KMS-11 (cell line): ENCODE data around the gene DYNLL2.
"Not testable (repeated sequence)": the region's sequence is repeated elsewhere in the genome, so short reads cannot be mapped to it uniquely, and the experiment has no call there.

ENCODE experiments used
- H2AFZ ChIP-seq: fragments of 200-600 bp; sonication (generic); 2 replicates; pipeline ENCODE4 v1.6.1; 2016; ENCODE audit warnings: antibody characterized with exemption, mixed run types, low read depth
- H3K27ac ChIP-seq: fragments of 200-600 bp; sonication (generic); 2 replicates; pipeline ENCODE4 v1.6.1; 2016; ENCODE audit warnings: mild to moderate bottlenecking, mixed run types
- H3K27me3 ChIP-seq: fragments of 200-600 bp; sonication (generic); 2 replicates; pipeline ENCODE4 v1.6.1; 2017; ENCODE audit warnings: mild to moderate bottlenecking, low read depth, mixed run types, moderate library complexity; ENCODE audit not compliant: insufficient read depth
- H3K36me3 ChIP-seq: fragments of 200-600 bp; sonication (generic); 2 replicates; pipeline ENCODE4 v1.6.1; 2017; ENCODE audit warnings: mild to moderate bottlenecking, mixed run types; ENCODE audit not compliant: insufficient read depth
- H3K4me1 ChIP-seq: fragments of 200-600 bp; sonication (generic); 2 replicates; pipeline ENCODE4 v1.6.1; 2016; ENCODE audit warnings: mild to moderate bottlenecking, low read depth, mixed run types; ENCODE audit not compliant: poor library complexity, severe bottlenecking
- H3K4me2 ChIP-seq: fragments of 200-600 bp; sonication (generic); 2 replicates; pipeline ENCODE4 v1.7.0; 2016; ENCODE audit warnings: mild to moderate bottlenecking, mixed run types
- H3K4me3 ChIP-seq: fragments of 200-600 bp; sonication (generic); IDR thresholded peaks from 2 replicates; pipeline ENCODE4 v1.6.1; 2017; ENCODE audit warnings: low read depth, low read length, mixed read lengths; ENCODE audit not compliant: insufficient read depth
- H3K79me2 ChIP-seq: fragments of 200-600 bp; sonication (generic); 2 replicates; pipeline ENCODE4 v1.6.1; 2016; ENCODE audit warnings: low read depth, mixed run types; ENCODE audit not compliant: insufficient read depth
- H3K9ac ChIP-seq: fragments of 200-600 bp; sonication (generic); 2 replicates; pipeline ENCODE4 v1.6.1; 2016; ENCODE audit warnings: mild to moderate bottlenecking, mixed run types
- H4K20me1 ChIP-seq: fragments of 200-600 bp; sonication (generic); 2 replicates; pipeline ENCODE4 v1.6.1; 2016; ENCODE audit warnings: mild to moderate bottlenecking, mixed run types; ENCODE audit not compliant: insufficient read depth
- TF ChIP-seq, protein P1 (sequence below): fragments of 200-600 bp; sonication (generic); conservative IDR thresholded peaks from 2 replicates; pipeline ENCODE4 v1.6.1; 2017; ENCODE audit warnings: low read depth, mild to moderate bottlenecking, antibody characterized with exemption, low read length, moderate library complexity, mixed read lengths

DYNLL2 gene

DNA sequence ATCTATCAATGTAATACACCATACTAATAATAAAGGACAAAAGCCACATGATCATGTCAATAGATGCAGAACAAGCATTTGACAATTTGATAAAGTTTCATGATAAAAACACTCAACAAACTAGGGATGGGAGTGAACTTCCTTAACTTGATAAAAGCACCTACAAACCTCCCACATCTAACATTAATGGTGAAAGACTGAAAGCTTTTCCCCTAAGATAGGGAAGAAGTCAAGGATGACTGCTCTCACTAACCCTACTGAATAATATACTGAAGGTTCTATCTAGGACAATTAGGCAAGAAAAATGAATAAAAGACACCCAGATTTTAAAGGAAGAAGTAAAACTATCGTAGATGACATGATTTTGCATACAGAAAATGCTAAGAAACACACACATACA, 10.4 kb upstream of the DYNLL2 start:
- no peaks in the 10 kb centered on the region for H3K4me1 ChIP-seq
- H3K36me3 ChIP-seq: no peaks in the 10 kb centered on the region
- TF ChIP-seq, protein P1, sequence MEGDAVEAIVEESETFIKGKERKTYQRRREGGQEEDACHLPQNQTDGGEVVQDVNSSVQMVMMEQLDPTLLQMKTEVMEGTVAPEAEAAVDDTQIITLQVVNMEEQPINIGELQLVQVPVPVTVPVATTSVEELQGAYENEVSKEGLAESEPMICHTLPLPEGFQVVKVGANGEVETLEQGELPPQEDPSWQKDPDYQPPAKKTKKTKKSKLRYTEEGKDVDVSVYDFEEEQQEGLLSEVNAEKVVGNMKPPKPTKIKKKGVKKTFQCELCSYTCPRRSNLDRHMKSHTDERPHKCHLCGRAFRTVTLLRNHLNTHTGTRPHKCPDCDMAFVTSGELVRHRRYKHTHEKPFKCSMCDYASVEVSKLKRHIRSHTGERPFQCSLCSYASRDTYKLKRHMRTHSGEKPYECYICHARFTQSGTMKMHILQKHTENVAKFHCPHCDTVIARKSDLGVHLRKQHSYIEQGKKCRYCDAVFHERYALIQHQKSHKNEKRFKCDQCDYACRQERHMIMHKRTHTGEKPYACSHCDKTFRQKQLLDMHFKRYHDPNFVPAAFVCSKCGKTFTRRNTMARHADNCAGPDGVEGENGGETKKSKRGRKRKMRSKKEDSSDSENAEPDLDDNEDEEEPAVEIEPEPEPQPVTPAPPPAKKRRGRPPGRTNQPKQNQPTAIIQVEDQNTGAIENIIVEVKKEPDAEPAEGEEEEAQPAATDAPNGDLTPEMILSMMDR: no peak
- H4K20me1 ChIP-seq: no peaks in the 10 kb centered on the region
- no peak overlapping the region for H3K9ac ChIP-seq
- no peaks in the 10 kb centered on the region for H3K79me2 ChIP-seq
- H3K4me2 ChIP-seq: no peak overlapping the region
- H3K4me3 ChIP-seq: no peak overlapping the region
- no peak overlapping the region for H2AFZ ChIP-seq
- no peak overlapping the region for H3K27ac ChIP-seq
- no peaks in the 10 kb centered on the region; the same call in 1 of the 2 replicates for H3K27me3 ChIP-seq

- not testable (repeated sequence) for H2AFZ ChIP-seq, H3K36me3 ChIP-seq, H3K4me1 ChIP-seq
Measured at GRCh38 chr17:58073266-58073665, 10.0 kb upstream of the DYNLL2 start.

DNA sequence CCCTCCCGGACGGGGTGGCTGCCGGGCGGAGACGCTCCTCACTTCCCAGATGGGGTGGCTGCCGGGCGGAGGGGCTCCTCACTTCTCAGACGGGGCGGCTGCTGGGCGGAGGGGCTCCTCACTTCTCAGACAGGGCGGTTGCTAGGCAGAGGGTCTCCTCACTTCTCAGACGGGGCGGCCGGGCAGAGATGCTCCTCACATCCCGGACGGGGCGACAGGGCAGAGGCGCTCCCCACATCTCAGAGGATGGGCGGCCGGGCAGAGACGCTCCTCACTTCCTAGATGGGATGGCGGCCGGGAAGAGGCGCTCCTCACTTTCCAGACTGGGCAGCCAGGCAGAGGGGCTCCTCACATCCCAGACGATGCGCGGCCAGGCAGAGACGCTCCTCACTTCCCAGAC, 8.8 kb upstream of the DYNLL2 start:
- not testable (repeated sequence) for H2AFZ ChIP-seq, H4K20me1 ChIP-seq, H3K79me2 ChIP-seq, H3K36me3 ChIP-seq, H3K9ac ChIP-seq, H3K4me1 ChIP-seq, H3K27me3 ChIP-seq, H3K27ac ChIP-seq, H3K4me3 ChIP-seq, H3K4me2 ChIP-seq

More at GRCh38 chr17:58073266-58073665, 10.0 kb upstream of the DYNLL2 start:
- not testable (repeated sequence) for H3K79me2 ChIP-seq, H3K27me3 ChIP-seq, H3K9ac ChIP-seq, H3K27ac ChIP-seq, H3K4me2 ChIP-seq, H4K20me1 ChIP-seq, H3K4me3 ChIP-seq

DNA sequence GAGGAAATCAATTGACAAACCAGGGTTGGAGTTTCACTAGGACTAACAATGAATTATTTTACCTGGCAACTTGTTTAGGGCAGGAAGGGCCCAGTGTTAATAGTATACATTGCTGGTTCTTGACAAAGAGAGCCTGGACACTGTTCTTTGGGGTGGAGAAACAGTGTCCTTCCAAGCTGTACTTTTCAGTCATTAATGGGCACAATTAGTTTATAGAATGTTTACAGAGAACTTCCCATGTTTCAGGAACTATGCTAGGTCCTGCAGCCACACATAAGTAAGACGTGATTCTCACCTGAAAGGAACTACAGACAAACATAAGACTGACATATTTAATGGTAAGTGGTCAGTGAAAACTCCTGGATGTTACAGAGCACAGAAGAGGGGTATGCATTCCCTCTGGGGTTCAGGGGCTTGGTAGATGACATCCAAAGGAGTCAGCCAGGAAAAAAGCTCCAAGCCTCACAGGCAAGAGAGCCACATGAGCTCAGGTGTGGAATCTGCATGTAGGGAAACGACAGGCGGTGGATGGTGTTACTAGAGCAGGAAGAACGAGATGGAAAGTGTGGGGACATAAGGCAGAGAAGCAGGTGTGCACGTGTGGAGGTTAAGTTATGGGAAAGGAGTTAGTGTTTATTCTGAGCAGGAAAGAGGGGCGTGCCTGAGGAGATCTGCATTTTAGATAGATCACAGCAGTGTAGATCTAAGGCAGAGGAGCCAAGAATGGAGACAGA, 3.8 kb upstream of the DYNLL2 start:
- Histone ChIP-seq H2AFZ (no peak overlapping the region), H3K4me3 (no peak overlapping the region), H4K20me1 (peaks cover 4% of the 10 kb centered on the region; the same call in 1 of the 2 replicates), H3K4me2 (no peak overlapping the region), H3K4me1 (peaks cover 8% of the 10 kb centered on the region), H3K9ac (no peak overlapping the region), H3K79me2 (peaks cover 8% of the 10 kb centered on the region), H3K27ac (no peak overlapping the region), H3K36me3 (no peaks in the 10 kb centered on the region), H3K27me3 (no peaks in the 10 kb centered on the region; the same call in 1 of the 2 replicates)
- TF ChIP-seq, protein P1: no peak

DNA sequence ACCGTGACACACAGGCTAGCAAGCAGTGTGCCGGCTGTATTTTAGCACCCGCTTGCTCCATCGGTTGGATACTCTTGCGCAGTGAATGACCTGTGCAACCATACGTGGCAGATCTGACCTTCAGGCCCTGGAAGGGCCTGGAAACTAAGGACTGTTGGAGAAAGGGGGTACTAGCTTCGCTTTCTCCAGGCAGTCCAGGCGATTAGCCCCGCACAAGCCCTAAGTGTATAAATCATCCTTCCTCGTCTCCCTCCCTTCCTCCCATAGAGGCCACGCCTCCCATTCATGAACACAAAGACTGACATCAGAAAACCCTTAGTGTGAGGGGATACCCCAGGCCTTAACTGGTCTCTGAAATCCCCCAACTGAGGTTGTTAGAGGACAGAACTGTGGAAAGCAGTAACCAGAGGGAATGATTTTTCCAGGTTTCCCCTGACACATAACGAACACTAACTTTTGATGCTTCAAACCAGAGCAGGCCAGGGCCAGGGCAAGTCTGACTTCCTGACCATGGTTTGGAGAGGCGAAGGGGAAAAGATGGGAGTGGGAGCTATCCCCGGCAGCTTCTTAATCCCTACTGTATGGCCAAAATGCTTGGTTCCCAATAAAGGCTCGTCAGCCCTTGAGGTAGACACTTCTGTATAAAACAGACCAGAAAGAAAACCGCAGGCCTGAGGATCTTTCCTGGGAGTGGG, 1.4 kb upstream of the DYNLL2 start:
- TF ChIP-seq, protein P1: no peak
- no peaks in the 10 kb centered on the region for H3K36me3 ChIP-seq
- no peak overlapping the region for H3K9ac ChIP-seq
- no peaks in the 10 kb centered on the region; the same call in 1 of the 2 replicates for H3K27me3 ChIP-seq
- peaks cover 22% of the 10 kb centered on the region for H3K4me1 ChIP-seq
- H3K4me2 ChIP-seq: no peak overlapping the region
- H4K20me1 ChIP-seq: peaks cover 25% of the 10 kb centered on the region; the same call in 1 of the 2 replicates
- no peak overlapping the region for H2AFZ ChIP-seq
- peaks cover 32% of the 10 kb centered on the region for H3K79me2 ChIP-seq
- H3K4me3 ChIP-seq: no peak overlapping the region
- H3K27ac ChIP-seq: no peak overlapping the region
